HG03571 (cell line): ENCODE measurements around the gene TSEN2.

Source experiments
- ATAC-seq: cut with Tn5 transposase; IDR thresholded peaks from one replicate; pipeline ENCODE4 v1.9.1; 2021; ENCODE audit not compliant: unreplicated experiment

The TSEN2 gene

GRCh38 chr3:12545473-12545791 is 61.2 kb downstream of the TSEN2 start, which contains the start of gene MKRN2OS:
Gene MKRN2OS (minus strand): TSS chr3:12545499. CDS start chr3:12545464, 35 bp downstream.
- ATAC-seq, result no peak

DNA sequence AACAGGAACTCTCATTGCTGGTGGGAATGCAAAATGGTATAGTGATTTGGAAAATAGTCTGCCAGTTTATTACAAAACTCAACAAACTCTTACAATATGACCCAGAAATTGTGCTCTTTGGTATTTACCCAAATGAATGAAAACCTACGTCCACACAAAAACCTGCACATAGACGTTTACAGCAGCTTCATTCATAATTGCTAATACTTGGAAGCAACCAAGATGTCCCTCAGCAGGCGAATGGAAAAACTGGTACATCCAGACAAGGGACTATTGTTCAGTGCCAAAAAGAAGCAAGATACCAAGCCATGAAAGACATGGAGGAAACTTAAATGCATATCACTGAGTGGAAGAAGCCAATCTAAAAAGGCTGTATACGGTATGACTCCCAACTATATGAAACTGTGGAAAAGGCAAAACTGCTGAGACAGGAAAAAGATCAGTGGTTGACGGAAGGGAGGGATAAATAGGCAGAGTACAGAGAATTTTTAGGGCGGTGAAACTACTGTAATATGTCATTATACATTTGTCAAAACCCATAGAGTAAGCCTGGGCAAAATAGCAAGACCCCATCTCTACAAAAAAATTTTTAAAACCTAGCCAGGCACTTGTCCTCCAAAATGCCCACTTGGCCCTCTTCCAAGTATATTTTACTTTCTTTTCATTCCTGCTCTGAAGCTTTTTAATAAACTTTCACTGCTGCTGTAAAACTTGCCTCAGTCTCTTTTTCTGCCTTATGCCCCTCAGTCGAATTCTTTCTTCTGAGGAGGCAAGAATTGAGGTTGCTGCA is 65.9 kb downstream of the TSEN2 start:
- ATAC-seq, result no peak

GRCh38 chr3:12553921-12554391 is 69.7 kb downstream of the TSEN2 start:
- ATAC-seq, result no peak

DNA sequence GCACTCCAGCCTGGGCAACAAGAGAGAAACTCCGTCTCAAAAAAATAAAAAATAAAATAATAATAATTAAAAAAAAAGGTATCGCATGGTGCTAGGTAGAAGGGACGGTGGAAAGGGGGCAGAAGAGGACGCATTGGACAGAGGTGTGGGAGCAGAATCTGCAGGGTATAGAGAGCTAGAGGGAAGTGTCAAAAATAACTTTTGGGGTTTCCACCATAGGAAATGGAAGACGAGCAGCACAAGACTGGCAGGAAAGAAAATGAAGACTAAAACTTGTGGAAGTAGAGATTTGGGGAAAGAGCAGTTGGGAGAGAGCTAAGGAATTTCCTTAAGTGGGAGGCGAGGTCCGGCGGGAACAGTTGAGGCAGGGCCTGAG is 72.0 kb downstream of the TSEN2 start:
- no peak for ATAC-seq

GRCh38 chr3:12556690-12557472 is 72.6 kb downstream of the TSEN2 start, which contains the start of gene MKRN2:
Gene MKRN2 (plus strand): TSS chr3:12557087. CDS start chr3:12557151, 64 bp downstream.
- peak; percentile 86 for ATAC-seq

GRCh38 chr3:12557473-12558100 is 73.3 kb downstream of the TSEN2 start:
- no peak for ATAC-seq

GRCh38 chr3:12558706-12559105 is 74.4 kb downstream of the TSEN2 start:
- ATAC-seq, result no peak

DNA sequence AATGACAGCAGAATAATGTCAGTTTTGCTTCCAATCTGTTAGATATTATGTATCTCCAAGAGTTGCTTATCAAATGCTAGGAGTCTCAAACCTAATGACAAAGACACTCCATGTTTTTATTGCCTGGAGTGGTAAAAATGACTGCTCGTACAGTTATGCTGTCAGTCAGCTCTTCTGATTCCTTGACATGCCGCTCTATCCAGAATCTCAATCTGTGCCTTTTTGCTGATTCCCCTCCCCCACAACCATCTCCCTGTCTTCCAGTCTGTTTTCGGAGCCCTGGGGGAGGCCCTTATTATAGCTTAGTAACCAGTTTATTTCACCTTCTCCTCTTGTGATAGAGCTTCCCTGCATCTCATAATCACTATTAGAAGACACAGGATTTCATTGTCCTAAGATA is 75.2 kb downstream of the TSEN2 start:
- ATAC-seq, result no peak

DNA sequence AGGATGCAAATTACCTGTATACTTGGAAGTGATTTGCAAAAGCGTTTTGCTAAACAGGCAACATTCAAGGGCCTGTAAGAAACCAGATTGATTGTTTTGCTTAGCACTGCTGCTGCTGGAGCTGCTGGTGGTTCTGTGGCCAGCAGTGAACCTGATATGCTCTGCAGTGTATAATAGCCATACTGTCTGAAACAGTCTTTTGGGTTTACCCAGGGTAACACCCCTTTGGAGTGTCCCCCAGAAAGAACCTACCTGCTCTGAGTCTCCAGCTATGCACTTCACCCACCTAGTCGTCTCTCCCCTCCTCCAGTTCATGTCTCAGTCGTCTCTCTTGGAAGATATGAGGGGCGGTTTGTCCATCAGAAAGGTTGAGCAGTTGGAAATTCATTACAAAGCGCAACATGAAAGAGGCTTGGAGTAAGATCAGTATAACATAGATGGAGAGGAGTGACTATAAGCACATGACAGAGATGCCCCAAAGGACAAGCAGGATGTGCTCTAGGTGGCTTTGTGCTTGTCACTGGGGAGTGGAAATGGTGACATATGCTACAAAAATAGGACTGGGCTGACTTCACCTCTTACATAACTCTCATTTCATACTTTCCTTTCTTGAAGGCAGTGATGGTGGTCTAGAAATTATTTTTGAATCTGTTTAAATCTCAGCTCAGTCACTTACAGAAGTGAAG is 76.4 kb downstream of the TSEN2 start:
- no peak for ATAC-seq

GRCh38 chr3:12561397-12561796 is 77.1 kb downstream of the TSEN2 start:
- no peak for ATAC-seq

DNA sequence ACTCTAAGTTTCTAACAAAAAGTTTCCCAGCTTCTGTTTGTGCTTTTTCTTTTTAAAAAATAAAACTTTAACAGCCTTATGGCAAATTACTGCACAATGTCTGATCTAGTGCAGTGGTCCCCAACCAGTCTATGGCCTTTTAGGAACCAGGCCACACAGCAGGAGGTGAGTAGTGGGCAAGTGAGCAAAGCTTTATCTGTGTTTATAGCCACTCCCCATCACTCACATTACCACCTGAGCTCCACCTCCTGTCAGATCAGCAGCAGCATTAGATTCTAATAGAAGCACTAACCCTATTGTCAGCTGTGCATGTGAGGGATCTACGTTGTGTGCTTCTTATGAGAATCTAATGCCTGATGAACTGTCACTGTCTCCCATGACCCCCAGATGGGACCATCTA is 78.2 kb downstream of the TSEN2 start:
- ATAC-seq, result no peak

- no peak for ATAC-seq
Observed at GRCh38 chr3:12566976-12567375, 82.7 kb downstream of the TSEN2 start.

- ATAC-seq, result no peak
Observed at GRCh38 chr3:12568747-12569146, 84.5 kb downstream of the TSEN2 start.

DNA sequence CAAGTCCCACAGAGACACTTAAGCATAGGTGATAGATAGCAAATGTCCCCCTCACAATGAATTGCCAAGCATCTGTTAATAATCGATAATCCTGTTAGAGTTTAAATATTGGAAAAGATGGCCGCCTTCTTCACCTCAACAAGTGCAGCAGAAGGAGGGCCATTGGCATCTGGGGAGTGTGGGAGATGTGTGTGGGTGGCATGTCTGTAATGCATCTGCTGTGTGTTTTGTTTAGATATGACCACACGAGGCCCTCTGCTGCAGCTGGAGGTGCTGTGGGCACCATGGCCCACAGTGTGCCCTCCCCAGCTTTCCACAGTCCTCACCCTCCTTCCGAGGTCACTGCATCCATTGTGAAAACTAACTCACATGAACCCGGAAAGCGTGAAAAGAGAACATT is 85.6 kb downstream of the TSEN2 start:
- no peak for ATAC-seq

DNA sequence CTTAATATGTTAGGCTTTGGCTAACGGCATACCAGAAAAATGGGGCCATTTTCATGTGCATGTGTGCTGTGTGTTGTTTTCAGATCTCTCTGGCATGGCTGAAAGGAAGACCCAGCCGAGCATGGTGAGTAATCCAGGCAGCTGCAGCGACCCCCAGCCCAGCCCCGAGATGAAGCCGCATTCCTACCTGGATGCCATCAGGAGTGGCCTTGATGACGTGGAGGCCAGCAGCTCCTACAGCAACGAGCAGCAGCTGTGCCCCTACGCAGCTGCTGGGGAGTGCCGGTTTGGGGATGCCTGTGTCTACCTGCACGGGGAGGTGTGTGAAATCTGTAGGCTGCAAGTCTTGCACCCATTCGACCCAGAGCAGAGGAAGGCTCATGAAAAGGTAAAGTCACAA is 87.7 kb downstream of the TSEN2 start:
- ATAC-seq, result no peak

GRCh38 chr3:12574131-12574530 is 89.9 kb downstream of the TSEN2 start:
- ATAC-seq, result no peak

DNA sequence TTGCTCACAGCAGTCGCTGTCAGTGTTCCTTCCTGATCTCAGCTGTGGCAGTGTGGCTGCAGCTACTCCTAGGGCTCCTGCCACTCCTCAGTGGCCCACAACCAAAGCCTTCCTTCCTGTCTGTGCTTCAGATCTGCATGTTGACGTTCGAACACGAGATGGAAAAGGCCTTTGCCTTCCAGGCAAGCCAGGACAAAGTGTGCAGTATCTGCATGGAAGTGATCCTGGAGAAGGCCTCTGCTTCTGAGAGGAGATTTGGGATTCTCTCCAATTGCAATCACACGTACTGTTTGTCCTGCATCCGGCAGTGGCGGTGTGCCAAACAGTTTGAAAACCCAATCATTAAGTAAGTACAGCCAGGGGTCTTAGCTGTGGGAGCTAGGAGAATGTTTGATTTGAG is 90.4 kb downstream of the TSEN2 start:
- ATAC-seq, result no peak

GRCh38 chr3:12577379-12577778 is 93.1 kb downstream of the TSEN2 start:
- no peak for ATAC-seq

DNA sequence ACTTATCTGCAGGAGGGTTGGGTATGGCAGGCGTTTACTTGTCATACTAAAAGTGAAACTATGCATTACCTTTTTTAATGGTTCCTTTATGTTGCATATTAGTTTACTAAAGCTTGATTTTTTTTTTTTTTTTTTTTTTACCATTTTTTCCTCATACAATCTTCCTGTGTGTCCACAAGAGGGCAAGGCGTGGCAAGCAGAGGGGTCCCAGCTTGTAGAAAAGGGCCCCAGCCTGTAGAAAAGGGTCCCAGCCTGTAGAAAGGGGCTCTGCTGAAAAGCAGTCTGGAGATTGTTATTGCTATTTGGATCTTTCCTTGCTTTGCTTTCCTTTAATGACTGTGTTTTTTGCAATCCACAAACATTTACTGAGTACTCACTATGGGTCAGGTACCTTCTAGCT is 94.5 kb downstream of the TSEN2 start:
- ATAC-seq, result no peak

- no peak for ATAC-seq
Observed at GRCh38 chr3:12579456-12579855, 95.2 kb downstream of the TSEN2 start.

- ATAC-seq, result no peak
Observed at GRCh38 chr3:12579905-12580304, 95.6 kb downstream of the TSEN2 start.
